Measurements from ENCODE around the gene AARS2.

The AARS2 gene

DNA sequence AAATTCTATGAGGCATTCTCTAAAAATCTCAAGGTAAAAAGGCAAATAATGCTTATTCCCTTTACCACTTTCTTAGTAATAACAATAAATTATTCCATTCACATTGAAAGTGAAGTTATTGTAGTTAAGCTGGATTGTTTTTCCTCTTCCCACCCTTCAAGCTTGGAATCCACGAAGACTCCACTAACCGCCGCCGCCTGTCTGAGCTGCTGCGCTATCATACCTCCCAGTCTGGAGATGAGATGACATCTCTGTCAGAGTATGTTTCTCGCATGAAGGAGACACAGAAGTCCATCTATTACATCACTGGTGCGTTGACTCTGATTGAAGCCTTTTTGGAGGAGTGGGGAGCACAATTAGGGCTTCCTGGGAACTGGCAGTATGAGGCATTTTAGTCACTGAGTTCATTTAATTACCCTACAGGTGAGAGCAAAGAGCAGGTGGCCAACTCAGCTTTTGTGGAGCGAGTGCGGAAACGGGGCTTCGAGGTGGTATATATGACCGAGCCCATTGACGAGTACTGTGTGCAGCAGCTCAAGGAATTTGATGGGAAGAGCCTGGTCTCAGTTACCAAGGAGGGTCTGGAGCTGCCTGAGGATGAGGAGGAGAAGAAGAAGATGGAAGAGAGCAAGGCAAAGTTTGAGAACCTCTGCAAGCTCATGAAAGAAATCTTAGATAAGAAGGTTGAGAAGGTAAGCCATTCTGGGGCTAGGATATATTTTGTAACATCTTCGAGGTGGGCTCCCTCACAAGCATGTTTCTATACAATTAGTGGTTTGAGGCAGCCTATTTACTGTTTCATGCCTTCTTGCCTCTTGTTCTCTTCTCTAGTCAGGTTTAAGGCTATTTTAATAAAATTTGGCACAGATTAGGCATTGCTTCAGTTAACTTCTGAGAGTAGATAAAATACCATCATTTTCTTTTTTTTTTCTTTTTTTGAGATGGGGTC lies 61.3 kb downstream of the AARS2 start:
- no peak for DNase-seq (ENCODE audit: low read depth)
- TF ChIP-seq, protein P1, sequence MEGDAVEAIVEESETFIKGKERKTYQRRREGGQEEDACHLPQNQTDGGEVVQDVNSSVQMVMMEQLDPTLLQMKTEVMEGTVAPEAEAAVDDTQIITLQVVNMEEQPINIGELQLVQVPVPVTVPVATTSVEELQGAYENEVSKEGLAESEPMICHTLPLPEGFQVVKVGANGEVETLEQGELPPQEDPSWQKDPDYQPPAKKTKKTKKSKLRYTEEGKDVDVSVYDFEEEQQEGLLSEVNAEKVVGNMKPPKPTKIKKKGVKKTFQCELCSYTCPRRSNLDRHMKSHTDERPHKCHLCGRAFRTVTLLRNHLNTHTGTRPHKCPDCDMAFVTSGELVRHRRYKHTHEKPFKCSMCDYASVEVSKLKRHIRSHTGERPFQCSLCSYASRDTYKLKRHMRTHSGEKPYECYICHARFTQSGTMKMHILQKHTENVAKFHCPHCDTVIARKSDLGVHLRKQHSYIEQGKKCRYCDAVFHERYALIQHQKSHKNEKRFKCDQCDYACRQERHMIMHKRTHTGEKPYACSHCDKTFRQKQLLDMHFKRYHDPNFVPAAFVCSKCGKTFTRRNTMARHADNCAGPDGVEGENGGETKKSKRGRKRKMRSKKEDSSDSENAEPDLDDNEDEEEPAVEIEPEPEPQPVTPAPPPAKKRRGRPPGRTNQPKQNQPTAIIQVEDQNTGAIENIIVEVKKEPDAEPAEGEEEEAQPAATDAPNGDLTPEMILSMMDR (conservative IDR thresholded peaks at IDR 0.05; ENCODE audit: low read depth, low read length) = no peak
- H3K4me3 ChIP-seq (ENCODE audit: low read length) = no peak overlapping the region

DNA sequence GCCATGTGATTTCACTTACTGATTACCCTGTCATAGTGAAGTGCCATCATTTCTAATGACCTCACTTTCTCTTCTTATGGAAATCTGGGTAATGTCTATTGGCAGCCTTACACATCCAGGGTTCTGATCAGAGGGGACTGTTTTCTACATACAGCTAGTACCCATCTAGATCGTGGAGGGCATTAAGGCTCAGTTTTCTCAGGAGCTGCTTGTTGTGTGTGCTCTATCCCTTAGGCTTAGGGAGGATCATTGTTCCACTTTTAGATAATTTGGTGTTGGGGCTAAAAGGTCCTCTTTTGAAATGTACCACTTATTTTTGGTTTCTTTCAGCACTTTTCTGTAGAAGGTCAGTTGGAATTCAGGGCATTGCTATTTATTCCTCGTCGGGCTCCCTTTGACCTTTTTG lies 62.4 kb downstream of the AARS2 start:
- DNase-seq (ENCODE audit: low read depth) = no peak
- H3K4me3 ChIP-seq (ENCODE audit: low read length) = no peak overlapping the region
- TF ChIP-seq, protein P1 (conservative IDR thresholded peaks at IDR 0.05; ENCODE audit: low read depth, low read length) = no peak

DNA sequence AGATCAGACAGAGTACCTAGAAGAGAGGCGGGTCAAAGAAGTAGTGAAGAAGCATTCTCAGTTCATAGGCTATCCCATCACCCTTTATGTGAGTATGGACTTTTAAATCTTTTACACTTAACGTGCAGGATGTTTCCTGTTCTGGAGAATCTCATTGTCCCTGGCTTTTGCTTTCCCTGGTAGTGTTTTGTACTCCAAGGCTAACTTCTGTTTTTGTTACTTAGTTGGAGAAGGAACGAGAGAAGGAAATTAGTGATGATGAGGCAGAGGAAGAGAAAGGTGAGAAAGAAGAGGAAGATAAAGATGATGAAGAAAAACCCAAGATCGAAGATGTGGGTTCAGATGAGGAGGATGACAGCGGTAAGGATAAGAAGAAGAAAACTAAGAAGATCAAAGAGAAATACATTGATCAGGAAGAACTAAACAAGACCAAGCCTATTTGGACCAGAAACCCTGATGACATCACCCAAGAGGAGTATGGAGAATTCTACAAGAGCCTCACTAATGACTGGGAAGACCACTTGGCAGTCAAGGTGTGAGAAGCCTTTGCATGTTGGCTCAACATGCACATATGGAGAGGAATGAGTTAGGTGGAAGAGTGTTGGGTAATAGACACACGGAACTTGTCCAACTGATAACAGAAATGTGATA lies 63.0 kb downstream of the AARS2 start:
- TF ChIP-seq, protein P1 (conservative IDR thresholded peaks at IDR 0.05; ENCODE audit: low read depth, low read length) = no peak
- H3K4me3 ChIP-seq (ENCODE audit: low read length) = peak overlapping the region; percentile 100
- no peak for DNase-seq (ENCODE audit: low read depth)

All from retinal pigment epithelial cell (primary cell).